ENCODE results near the gene SSTR4.
"Not testable (repeated sequence)": the region's sequence is repeated elsewhere in the genome, so short reads cannot be mapped to it uniquely, and the experiment has no call there.

The SSTR4 gene

GRCh38 chr20:23018941-23019340 is 16.2 kb upstream of the SSTR4 start:
- DNase-seq, result no peak

GRCh38 chr20:23019403-23019802 is 15.7 kb upstream of the SSTR4 start:
- DNase-seq, result no peak

GRCh38 chr20:23020230-23021018 is 14.7 kb upstream of the SSTR4 start:
- no peak for DNase-seq

- no peak for DNase-seq
Observed at GRCh38 chr20:23021541-23021940, 13.6 kb upstream of the SSTR4 start.

- no peak for DNase-seq
Observed at GRCh38 chr20:23021951-23022350, 13.2 kb upstream of the SSTR4 start.

- DNase-seq, result no peak
Observed at GRCh38 chr20:23022849-23023248, 12.3 kb upstream of the SSTR4 start.

- no peak for DNase-seq
Observed at GRCh38 chr20:23023621-23024177, 11.4 kb upstream of the SSTR4 start.

- DNase-seq, result no peak
Observed at GRCh38 chr20:23024701-23025100, 10.4 kb upstream of the SSTR4 start.

- not testable (repeated sequence) for DNase-seq
Observed at GRCh38 chr20:23025503-23025902, 9.6 kb upstream of the SSTR4 start.

GRCh38 chr20:23027721-23028120 is 7.4 kb upstream of the SSTR4 start:
- no peak for DNase-seq

GRCh38 chr20:23028392-23028791 is 6.7 kb upstream of the SSTR4 start:
- DNase-seq, result no peak

- DNase-seq, result no peak
Observed at GRCh38 chr20:23029324-23029723, 5.8 kb upstream of the SSTR4 start.

GRCh38 chr20:23031346-23031745 is 3.8 kb upstream of the SSTR4 start:
- DNase-seq, result no peak

GRCh38 chr20:23032056-23032749 is 2.9 kb upstream of the SSTR4 start:
- no peak for DNase-seq

- DNase-seq, result no peak
Observed at GRCh38 chr20:23032750-23033078, 2.4 kb upstream of the SSTR4 start.

- DNase-seq, result no peak
Observed at GRCh38 chr20:23033918-23034317, 1.2 kb upstream of the SSTR4 start.

GRCh38 chr20:23035731-23036130 is 619 bp downstream of the SSTR4 start:
- DNase-seq, result no peak

GRCh38 chr20:23036371-23036770 is 1.3 kb downstream of the SSTR4 start:
- no peak for DNase-seq

GRCh38 chr20:23037017-23037481 is 1.9 kb downstream of the SSTR4 start:
- no peak for DNase-seq

GRCh38 chr20:23039136-23039875 is 4.2 kb downstream of the SSTR4 start:
- DNase-seq, result no peak

GRCh38 chr20:23039885-23040508 is 4.9 kb downstream of the SSTR4 start:
- no peak for DNase-seq

- no peak for DNase-seq
Observed at GRCh38 chr20:23042270-23042669, 7.2 kb downstream of the SSTR4 start.

GRCh38 chr20:23043376-23043775 is 8.3 kb downstream of the SSTR4 start:
- no peak for DNase-seq

All from NCI-H2081 (cell line).